ENCODE results near the gene PEF1.

PEF1 gene

GRCh38 chr1:31620631-31621497 lies 23.8 kb downstream of the PEF1 start:
- in situ Hi-C loops (cut with MboI; ENCODE audit: low pct_unique_long_range_greater_than_20kb, low sequenced_read_pairs), result no loop called here
- no peak for DNase-seq

GRCh38 chr1:31618916-31619846 lies 25.5 kb downstream of the PEF1 start:
- in situ Hi-C loops (cut with MboI; ENCODE audit: low pct_unique_long_range_greater_than_20kb, low sequenced_read_pairs), result no loop called here
- DNase-seq, result no peak

- DNase-seq, result peak; percentile 71
- in situ Hi-C loops (cut with MboI; ENCODE audit: low pct_unique_long_range_greater_than_20kb, low sequenced_read_pairs), result no loop called here
Measured at GRCh38 chr1:31617916-31618746, 26.5 kb downstream of the PEF1 start.

GRCh38 chr1:31617218-31617915 lies 27.3 kb downstream of the PEF1 start, which contains the start of gene HCRTR1:
TSS of gene HCRTR1 (plus strand) at chr1:31617689. CDS start at chr1:31619193, 1,504 bp downstream.
- in situ Hi-C loops (cut with MboI; ENCODE audit: low pct_unique_long_range_greater_than_20kb, low sequenced_read_pairs), result no loop called here
- no peak for DNase-seq

- no peak for DNase-seq
- in situ Hi-C loops (cut with MboI; ENCODE audit: low pct_unique_long_range_greater_than_20kb, low sequenced_read_pairs), result no loop called here
Measured at GRCh38 chr1:31615939-31616338, 28.7 kb downstream of the PEF1 start.

- no peak for DNase-seq
- in situ Hi-C loops (cut with MboI; ENCODE audit: low pct_unique_long_range_greater_than_20kb, low sequenced_read_pairs), result no loop called here
Measured at GRCh38 chr1:31615414-31615813, 29.3 kb downstream of the PEF1 start.

GRCh38 chr1:31614414-31615005 lies 30.2 kb downstream of the PEF1 start:
- in situ Hi-C loops (cut with MboI; ENCODE audit: low pct_unique_long_range_greater_than_20kb, low sequenced_read_pairs), result no loop called here
- no peak for DNase-seq

GRCh38 chr1:31609514-31610118 lies 35.1 kb downstream of the PEF1 start:
- no peak for DNase-seq
- in situ Hi-C loops (cut with MboI; ENCODE audit: low pct_unique_long_range_greater_than_20kb, low sequenced_read_pairs), result no loop called here

GRCh38 chr1:31607360-31607759 lies 37.3 kb downstream of the PEF1 start:
- DNase-seq, result no peak
- in situ Hi-C loops (cut with MboI; ENCODE audit: low pct_unique_long_range_greater_than_20kb, low sequenced_read_pairs), result no loop called here

- no peak for DNase-seq
- in situ Hi-C loops (cut with MboI; ENCODE audit: low pct_unique_long_range_greater_than_20kb, low sequenced_read_pairs), result no loop called here
Measured at GRCh38 chr1:31605908-31606427, 38.7 kb downstream of the PEF1 start.

- in situ Hi-C loops (cut with MboI; ENCODE audit: low pct_unique_long_range_greater_than_20kb, low sequenced_read_pairs), result no loop called here
- DNase-seq, result no peak
Measured at GRCh38 chr1:31602081-31602480, 42.6 kb downstream of the PEF1 start.

GRCh38 chr1:31600641-31601040 lies 44.0 kb downstream of the PEF1 start:
- DNase-seq, result no peak
- in situ Hi-C loops (cut with MboI; ENCODE audit: low pct_unique_long_range_greater_than_20kb, low sequenced_read_pairs), result no loop called here

GRCh38 chr1:31598980-31599379 lies 45.7 kb downstream of the PEF1 start:
- in situ Hi-C loops (cut with MboI; ENCODE audit: low pct_unique_long_range_greater_than_20kb, low sequenced_read_pairs), result no loop called here
- DNase-seq, result no peak

- peak; percentile 70 for DNase-seq
- in situ Hi-C loops (cut with MboI; ENCODE audit: low pct_unique_long_range_greater_than_20kb, low sequenced_read_pairs), result no loop called here
Measured at GRCh38 chr1:31596737-31597097, 48.0 kb downstream of the PEF1 start.

- no peak for DNase-seq
- in situ Hi-C loops (cut with MboI; ENCODE audit: low pct_unique_long_range_greater_than_20kb, low sequenced_read_pairs), result no loop called here
Measured at GRCh38 chr1:31595836-31596736, 48.6 kb downstream of the PEF1 start.

- in situ Hi-C loops (cut with MboI; ENCODE audit: low pct_unique_long_range_greater_than_20kb, low sequenced_read_pairs), result no loop called here
- peak; percentile 79 for DNase-seq
Measured at GRCh38 chr1:31593770-31594632, 50.7 kb downstream of the PEF1 start.

Data from KBM-7 (cell line).